Measurements from ENCODE around the gene NPHS1. TPM values are rescaled to one million over a fixed set of nuclear protein-coding genes. Genes with fewer than 3 reads are reported as not detected.
A peak's percentile ranks its signal among the peaks of the same experiment; 100 is the strongest.

The NPHS1 gene
- total RNA-seq, 1 experiment from 2014 or later: 0.67 TPM

DNA sequence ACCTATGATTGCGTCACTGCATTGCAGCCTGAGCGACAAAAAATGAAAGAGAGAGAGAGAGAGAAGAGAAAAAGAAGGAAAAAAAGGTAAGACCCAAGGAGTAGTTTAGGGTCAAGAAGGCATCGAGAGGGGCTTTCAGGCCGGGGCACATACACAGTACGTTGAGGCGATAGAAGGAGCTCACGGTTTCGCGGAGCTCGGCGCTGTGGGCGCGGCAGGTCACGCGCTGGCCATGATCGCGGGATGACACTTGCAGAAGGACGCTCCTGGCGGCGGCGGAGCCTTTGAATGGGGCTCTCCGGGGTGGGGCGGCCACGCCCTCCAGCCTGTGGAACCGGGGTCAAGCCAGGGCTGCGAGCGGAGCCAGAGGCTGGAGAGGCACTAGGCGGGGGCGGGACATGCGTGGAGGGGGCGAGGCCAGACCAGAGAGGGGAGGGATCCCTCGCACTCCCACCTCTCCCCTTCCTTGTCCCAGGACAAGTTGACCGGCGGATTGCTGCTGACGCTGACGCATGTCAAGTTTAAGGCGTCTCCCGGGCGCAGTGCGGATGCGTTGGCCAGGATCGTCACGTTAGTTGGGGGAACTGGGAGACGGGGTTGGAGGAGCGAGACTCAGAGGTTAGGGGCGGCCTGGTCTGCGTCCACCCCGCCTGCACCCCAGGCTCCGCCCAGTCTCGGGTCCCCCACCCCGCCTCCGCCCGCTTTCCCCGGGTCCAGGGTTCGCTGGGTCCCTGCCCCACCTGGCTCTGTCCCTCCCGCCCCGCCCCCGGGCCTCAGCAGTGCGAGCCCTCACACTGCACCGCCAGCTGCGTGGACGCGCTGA is 6.9 kb downstream of the NPHS1 start:
- H3K27me3 ChIP-seq (ENCODE audit: control insufficient read depth, insufficient read depth, low read length): no peaks in the 10 kb centered on the region
- TF ChIP-seq, protein P1, sequence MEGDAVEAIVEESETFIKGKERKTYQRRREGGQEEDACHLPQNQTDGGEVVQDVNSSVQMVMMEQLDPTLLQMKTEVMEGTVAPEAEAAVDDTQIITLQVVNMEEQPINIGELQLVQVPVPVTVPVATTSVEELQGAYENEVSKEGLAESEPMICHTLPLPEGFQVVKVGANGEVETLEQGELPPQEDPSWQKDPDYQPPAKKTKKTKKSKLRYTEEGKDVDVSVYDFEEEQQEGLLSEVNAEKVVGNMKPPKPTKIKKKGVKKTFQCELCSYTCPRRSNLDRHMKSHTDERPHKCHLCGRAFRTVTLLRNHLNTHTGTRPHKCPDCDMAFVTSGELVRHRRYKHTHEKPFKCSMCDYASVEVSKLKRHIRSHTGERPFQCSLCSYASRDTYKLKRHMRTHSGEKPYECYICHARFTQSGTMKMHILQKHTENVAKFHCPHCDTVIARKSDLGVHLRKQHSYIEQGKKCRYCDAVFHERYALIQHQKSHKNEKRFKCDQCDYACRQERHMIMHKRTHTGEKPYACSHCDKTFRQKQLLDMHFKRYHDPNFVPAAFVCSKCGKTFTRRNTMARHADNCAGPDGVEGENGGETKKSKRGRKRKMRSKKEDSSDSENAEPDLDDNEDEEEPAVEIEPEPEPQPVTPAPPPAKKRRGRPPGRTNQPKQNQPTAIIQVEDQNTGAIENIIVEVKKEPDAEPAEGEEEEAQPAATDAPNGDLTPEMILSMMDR (IDR thresholded peaks at IDR 0.05): no peak
- TF ChIP-seq POLR2AphosphoS5 (IDR thresholded peaks at IDR 0.05; ENCODE audit: low read depth, low read length) (no peak), SIN3A (IDR thresholded peaks at IDR 0.05; ENCODE audit: borderline replicate concordance, insufficient read depth, low read depth, low read length) (no peak), TCF7L2 (IDR thresholded peaks at IDR 0.05; ENCODE audit: low read depth, low read length) (peak; percentile 77)
- TF ChIP-seq, protein P2, sequence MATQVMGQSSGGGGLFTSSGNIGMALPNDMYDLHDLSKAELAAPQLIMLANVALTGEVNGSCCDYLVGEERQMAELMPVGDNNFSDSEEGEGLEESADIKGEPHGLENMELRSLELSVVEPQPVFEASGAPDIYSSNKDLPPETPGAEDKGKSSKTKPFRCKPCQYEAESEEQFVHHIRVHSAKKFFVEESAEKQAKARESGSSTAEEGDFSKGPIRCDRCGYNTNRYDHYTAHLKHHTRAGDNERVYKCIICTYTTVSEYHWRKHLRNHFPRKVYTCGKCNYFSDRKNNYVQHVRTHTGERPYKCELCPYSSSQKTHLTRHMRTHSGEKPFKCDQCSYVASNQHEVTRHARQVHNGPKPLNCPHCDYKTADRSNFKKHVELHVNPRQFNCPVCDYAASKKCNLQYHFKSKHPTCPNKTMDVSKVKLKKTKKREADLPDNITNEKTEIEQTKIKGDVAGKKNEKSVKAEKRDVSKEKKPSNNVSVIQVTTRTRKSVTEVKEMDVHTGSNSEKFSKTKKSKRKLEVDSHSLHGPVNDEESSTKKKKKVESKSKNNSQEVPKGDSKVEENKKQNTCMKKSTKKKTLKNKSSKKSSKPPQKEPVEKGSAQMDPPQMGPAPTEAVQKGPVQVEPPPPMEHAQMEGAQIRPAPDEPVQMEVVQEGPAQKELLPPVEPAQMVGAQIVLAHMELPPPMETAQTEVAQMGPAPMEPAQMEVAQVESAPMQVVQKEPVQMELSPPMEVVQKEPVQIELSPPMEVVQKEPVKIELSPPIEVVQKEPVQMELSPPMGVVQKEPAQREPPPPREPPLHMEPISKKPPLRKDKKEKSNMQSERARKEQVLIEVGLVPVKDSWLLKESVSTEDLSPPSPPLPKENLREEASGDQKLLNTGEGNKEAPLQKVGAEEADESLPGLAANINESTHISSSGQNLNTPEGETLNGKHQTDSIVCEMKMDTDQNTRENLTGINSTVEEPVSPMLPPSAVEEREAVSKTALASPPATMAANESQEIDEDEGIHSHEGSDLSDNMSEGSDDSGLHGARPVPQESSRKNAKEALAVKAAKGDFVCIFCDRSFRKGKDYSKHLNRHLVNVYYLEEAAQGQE (IDR thresholded peaks at IDR 0.05; ENCODE audit: insufficient read depth in 1 of 2, low read depth in 2 of 2, low read length in 1 of 2): no peak; a peak in 1 of 4 replicates
- in situ Hi-C loops (cut with HindIII; ENCODE audit: low pct_unique_long_range_greater_than_20kb, low sequenced_read_pairs) (no loop called here), intact Hi-C loops (cut with micrococcal nuclease; ENCODE audit: unreplicated experiment) (no loop called here)
- ChIA-PET POLR2A (interaction anchor here (0.5 kb wide), 1 partner anchor 25 kb away, joined by 10 read pairs; no protein-coding TSS in a partner anchor), CTCF (interaction anchor here (0.6 kb wide), 1 partner anchor 26 kb away, joined by 10 read pairs; no protein-coding TSS in a partner anchor)
- no TSS peak for BruUV-seq (replicated peaks)
- no peak overlapping the region for H3K27ac ChIP-seq (ENCODE audit: low read length)
- peak overlapping the region; percentile 46 to 62 for H3K4me3 ChIP-seq (ENCODE audit: low read depth in 2 of 2, low read length in 2 of 2)
- H3K36me3 ChIP-seq (ENCODE audit: control insufficient read depth, insufficient read depth, low read length): no peaks in the 10 kb centered on the region
- no peaks in the 10 kb centered on the region for H3K9me3 ChIP-seq (ENCODE audit: control insufficient read depth, insufficient read depth, low read depth, low read length)
- DNase-seq (ENCODE audit: low read depth, low spot score) (no peak), ATAC-seq (peak; percentile 84)
- peaks cover 11% of the 10 kb centered on the region for H3K4me1 ChIP-seq (ENCODE audit: control insufficient read depth, insufficient read depth, low read length)

DNA sequence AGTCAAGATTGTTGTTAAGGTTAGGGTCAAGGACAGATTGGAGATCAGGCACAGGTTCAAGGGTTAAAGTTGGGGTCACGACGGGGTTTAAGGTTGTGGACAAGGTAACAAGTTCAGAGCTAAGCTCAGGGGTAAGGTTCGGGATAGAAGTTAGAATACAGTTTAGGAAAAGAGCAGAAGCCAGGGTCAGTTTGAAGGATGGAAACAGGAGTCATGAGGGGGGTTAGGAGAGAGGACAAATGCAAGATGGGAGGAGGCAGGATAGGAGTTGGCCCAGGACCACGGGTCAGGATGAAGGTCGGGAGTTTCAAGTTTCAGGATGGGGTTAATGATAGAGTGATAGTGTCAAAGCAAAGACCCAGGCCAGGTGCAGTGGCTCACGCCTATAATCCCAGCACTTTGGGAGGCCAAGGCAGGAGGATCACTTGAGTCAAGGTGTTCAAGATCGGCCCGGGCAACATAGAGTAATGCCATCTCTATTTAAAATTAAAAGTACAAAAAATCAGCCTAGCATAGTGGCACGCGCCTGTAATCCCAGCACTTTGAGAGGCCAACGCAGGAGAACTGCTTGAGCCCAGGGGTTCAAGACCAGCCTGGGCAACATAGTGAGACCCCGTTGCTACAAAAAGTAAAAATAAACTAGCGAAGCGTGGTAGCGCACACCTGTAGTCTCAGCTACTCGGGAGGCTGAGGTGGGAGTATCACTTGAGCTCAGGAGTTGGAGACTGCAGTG is 7.7 kb downstream of the NPHS1 start:
- H3K4me3 ChIP-seq (ENCODE audit: low read depth in 2 of 2, low read length in 2 of 2): peak overlapping the region; percentile 46 to 62
- ChIA-PET CTCF (interaction anchor here (0.5 kb wide), 1 partner anchor 26 kb away, joined by 3 read pairs; no protein-coding TSS in a partner anchor), POLR2A (no interaction called here)
- no peaks in the 10 kb centered on the region for H3K36me3 ChIP-seq (ENCODE audit: control insufficient read depth, insufficient read depth, low read length)
- no peaks in the 10 kb centered on the region for H3K9me3 ChIP-seq (ENCODE audit: control insufficient read depth, insufficient read depth, low read depth, low read length)
- in situ Hi-C loops (cut with HindIII; ENCODE audit: low pct_unique_long_range_greater_than_20kb, low sequenced_read_pairs) (no loop called here), intact Hi-C loops (cut with micrococcal nuclease; ENCODE audit: unreplicated experiment) (no loop called here)
- DNase-seq (ENCODE audit: low read depth, low spot score) (no peak), ATAC-seq (no peak)
- H3K27me3 ChIP-seq (ENCODE audit: control insufficient read depth, insufficient read depth, low read length): no peaks in the 10 kb centered on the region
- TF ChIP-seq, protein P2 (IDR thresholded peaks at IDR 0.05; ENCODE audit: insufficient read depth in 1 of 2, low read depth in 2 of 2, low read length in 1 of 2): no peak
- TF ChIP-seq, protein P1 (IDR thresholded peaks at IDR 0.05): no peak
- BruUV-seq (replicated peaks): no TSS peak
- peaks cover 11% of the 10 kb centered on the region for H3K4me1 ChIP-seq (ENCODE audit: control insufficient read depth, insufficient read depth, low read length)
- H3K27ac ChIP-seq (ENCODE audit: low read length): no peak overlapping the region
